Measurements from ENCODE around the gene ALDOC.

ALDOC gene

GRCh38 chr17:28536532-28537218 is 40.0 kb downstream of the ALDOC start:
- H3K4me3 ChIP-seq, result no peak overlapping the region
- DNase-seq (ENCODE audit: low spot score), result no peak
- no peak for TF ChIP-seq CTCF (IDR thresholded peaks at IDR 0.05)
- no peak overlapping the region for H3K27ac ChIP-seq

GRCh38 chr17:28534740-28535375 is 41.8 kb downstream of the ALDOC start:
- no peak overlapping the region for H3K27ac ChIP-seq
- DNase-seq (ENCODE audit: low spot score), result no peak
- H3K4me3 ChIP-seq, result no peak overlapping the region
- TF ChIP-seq CTCF (IDR thresholded peaks at IDR 0.05), result no peak

GRCh38 chr17:28533091-28533807 is 43.4 kb downstream of the ALDOC start:
- TF ChIP-seq CTCF (IDR thresholded peaks at IDR 0.05), result no peak
- no peak for DNase-seq (ENCODE audit: low spot score)
- Histone ChIP-seq H3K4me3 (no peak overlapping the region), H3K27ac (no peak overlapping the region)

GRCh38 chr17:28532050-28532960 is 44.4 kb downstream of the ALDOC start:
- Histone ChIP-seq H3K27ac (no peak overlapping the region), H3K4me3 (no peak overlapping the region)
- TF ChIP-seq CTCF (IDR thresholded peaks at IDR 0.05), result no peak

GRCh38 chr17:28530926-28531325 is 45.8 kb downstream of the ALDOC start:
- TF ChIP-seq CTCF (IDR thresholded peaks at IDR 0.05), result no peak
- H3K27ac ChIP-seq, result no peak overlapping the region
- no peak overlapping the region for H3K4me3 ChIP-seq
- DNase-seq (ENCODE audit: low spot score), result no peak

More at GRCh38 chr17:28532050-28532960, 44.4 kb downstream of the ALDOC start:
- DNase-seq (ENCODE audit: low spot score), result no peak

- DNase-seq (ENCODE audit: low spot score), result no peak
- no peak overlapping the region for H3K27ac ChIP-seq
- TF ChIP-seq CTCF (IDR thresholded peaks at IDR 0.05), result no peak
- H3K4me3 ChIP-seq, result no peak overlapping the region
These were observed 46.4 kb downstream of the ALDOC start for GRCh38 chr17:28530250-28530649.

All from coronary artery (tissue), 2 donors.